Testis (tissue), 3 donors: ENCODE measurements around the gene TTC33. TPM values are rescaled to one million over a fixed set of nuclear protein-coding genes. Genes with fewer than 3 reads are reported as not detected.

Source experiments
- DNase-seq: peaks from one replicate; pipeline ENCODE4 v3.0.0-alpha.2; 2019
- H3K27ac ChIP-seq, 2 donors: fragments of 200-600 bp; sonication (generic); one replicate each; pipeline ENCODE4 v1.5.1; 2019
- H3K27me3 ChIP-seq: fragments of 200-600 bp; sonication (generic); one replicate; pipeline ENCODE4 v1.5.1; 2019
- H3K36me3 ChIP-seq: fragments of 200-600 bp; sonication (generic); one replicate; pipeline ENCODE4 v1.5.1; 2017; ENCODE audit warnings: low read depth; ENCODE audit errors: missing control alignments
- H3K4me1 ChIP-seq: fragments of 200-600 bp; sonication (generic); one replicate; pipeline ENCODE4 v1.5.1; 2019
- H3K4me3 ChIP-seq, 2 donors: fragments of 200-600 bp; sonication (generic); one replicate each; pipeline ENCODE4 v1.5.1; 2017 to 2019
- H3K9me3 ChIP-seq: fragments of 200-600 bp; sonication (generic); one replicate; pipeline ENCODE4 v1.5.1; 2017
- POLR2A ChIP-seq: fragments of 450-650 bp; IDR thresholded peaks from one replicate; pipeline ENCODE4 v1.6.1; 2017; ENCODE audit warnings: antibody characterized with exemption, mild to moderate bottlenecking, moderate library complexity
- WGBS, 2 donors: methylation state at CpG; one replicate each; pipeline ENCODE4 v1.1.5; 2018; 5-methylcytosine and 5-hydroxymethylcytosine counted together
- intact Hi-C: fragments of 100-400 bp; cut with DNase I; formaldehyde crosslinking; loops from one replicate; pipeline ENCODE4 v1.15.1; 2023; ENCODE audit warnings: low total_unique reads
- polyA plus RNA-seq: library from polyadenylated mRNA; stranded (reverse); fragments of 350-450 nt; fragmentation: Illumina TruSeq; extraction: RNeasy Lipid Tissue Mini Kit (QIAGEN cat#74804); gene quantifications from one replicate; pipeline ENCODE4 v1.2.3, GENCODE V29; 2014; ENCODE audit warnings: low read depth, low replicate concordance; ENCODE audit not compliant: insufficient read depth
- total RNA-seq, 2 donors: library from RNA; depleted of rRNA; stranded (reverse); fragments of >200 nt; gene quantifications; one replicate each; pipeline ENCODE4 v1.2.3, GENCODE V29; 2016
- TF ChIP-seq, protein P1 (sequence below), 3 experiments: fragments of 450-650 bp in 2 of 3; fragments of 200-600 bp in 1 of 3; sonication (generic) in 1 of 3; IDR thresholded peaks; one replicate each; pipeline ENCODE4 v1.5.1; 2016 to 2019; ENCODE audit warnings: antibody characterized with exemption in 3 of 3, mild to moderate bottlenecking in 2 of 3, moderate library complexity in 1 of 3

The TTC33 gene
- total and polyA plus RNA-seq, 3 donors from 2014 or later = 14.7 to 16.5 (median 15.2) TPM

DNA sequence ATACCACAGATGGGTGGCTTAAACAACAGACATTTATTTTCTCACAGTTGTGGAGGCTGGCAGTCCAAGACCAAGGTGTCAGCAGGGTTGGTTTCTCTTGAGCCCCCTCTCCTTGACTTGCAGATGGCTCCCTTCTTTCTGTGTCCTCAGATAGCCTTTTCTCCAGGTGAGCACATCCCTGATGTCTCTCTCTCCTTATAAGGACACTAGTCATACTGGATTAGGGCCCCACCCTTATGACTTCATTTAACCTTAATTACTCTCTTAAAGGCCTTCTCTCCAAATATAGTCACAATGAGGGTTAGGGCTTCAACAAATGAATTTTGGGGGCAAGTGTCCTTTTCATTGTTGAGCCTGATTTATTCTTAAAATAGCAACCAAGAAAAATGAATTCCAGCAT lies 61.3 kb downstream of the TTC33 start:
- no peaks in the 10 kb centered on the region for H3K4me1 ChIP-seq
- no peak for DNase-seq
- no peaks in the 10 kb centered on the region for H3K9me3 ChIP-seq
- no peak overlapping the region for H3K4me3 ChIP-seq
- H3K36me3 ChIP-seq = no peaks in the 10 kb centered on the region
- no peak overlapping the region for H3K27ac ChIP-seq
- H3K27me3 ChIP-seq = no peaks in the 10 kb centered on the region
- TF ChIP-seq POLR2A = no peak
- TF ChIP-seq, protein P1, sequence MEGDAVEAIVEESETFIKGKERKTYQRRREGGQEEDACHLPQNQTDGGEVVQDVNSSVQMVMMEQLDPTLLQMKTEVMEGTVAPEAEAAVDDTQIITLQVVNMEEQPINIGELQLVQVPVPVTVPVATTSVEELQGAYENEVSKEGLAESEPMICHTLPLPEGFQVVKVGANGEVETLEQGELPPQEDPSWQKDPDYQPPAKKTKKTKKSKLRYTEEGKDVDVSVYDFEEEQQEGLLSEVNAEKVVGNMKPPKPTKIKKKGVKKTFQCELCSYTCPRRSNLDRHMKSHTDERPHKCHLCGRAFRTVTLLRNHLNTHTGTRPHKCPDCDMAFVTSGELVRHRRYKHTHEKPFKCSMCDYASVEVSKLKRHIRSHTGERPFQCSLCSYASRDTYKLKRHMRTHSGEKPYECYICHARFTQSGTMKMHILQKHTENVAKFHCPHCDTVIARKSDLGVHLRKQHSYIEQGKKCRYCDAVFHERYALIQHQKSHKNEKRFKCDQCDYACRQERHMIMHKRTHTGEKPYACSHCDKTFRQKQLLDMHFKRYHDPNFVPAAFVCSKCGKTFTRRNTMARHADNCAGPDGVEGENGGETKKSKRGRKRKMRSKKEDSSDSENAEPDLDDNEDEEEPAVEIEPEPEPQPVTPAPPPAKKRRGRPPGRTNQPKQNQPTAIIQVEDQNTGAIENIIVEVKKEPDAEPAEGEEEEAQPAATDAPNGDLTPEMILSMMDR (IDR thresholded peaks at IDR 0.05) = no peak
- intact Hi-C loops = loop anchor here (10.0 kb wide), 1 partner anchor 740 kb away; no protein-coding TSS in a partner anchor

DNA sequence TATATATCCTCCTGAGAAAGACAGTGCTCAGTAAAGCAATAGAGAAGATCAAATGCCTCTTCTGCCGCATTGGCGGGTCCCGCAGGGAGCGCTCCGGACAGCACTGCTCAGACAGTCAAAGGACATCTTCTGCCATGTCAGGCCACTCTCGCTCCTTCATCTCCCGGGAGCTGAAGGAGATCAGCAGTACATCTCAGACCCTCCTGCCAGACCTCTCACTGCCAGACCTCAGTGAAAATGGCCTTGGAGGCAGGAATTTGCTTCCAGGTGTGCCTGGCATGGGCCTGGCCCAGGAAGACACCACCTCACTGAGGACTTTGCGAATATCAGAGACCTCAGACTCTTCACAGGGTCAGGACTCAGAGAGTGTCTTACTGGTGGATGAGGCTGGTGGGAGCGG lies 63.9 kb downstream of the TTC33 start:
- Histone ChIP-seq H3K27ac (no peak overlapping the region), H3K36me3 (no peaks in the 10 kb centered on the region), H3K9me3 (no peaks in the 10 kb centered on the region), H3K4me3 (no peak overlapping the region), H3K27me3 (no peaks in the 10 kb centered on the region), H3K4me1 (no peaks in the 10 kb centered on the region)
- DNase-seq = no peak
- intact Hi-C loops = loop anchor here (10.0 kb wide), 1 partner anchor 737 kb away; no protein-coding TSS in a partner anchor
- TF ChIP-seq POLR2A = no peak
- TF ChIP-seq, protein P1 (IDR thresholded peaks at IDR 0.05) = no peak
- WGBS, 2 donors = 96 to 98% methylated on average over 7 to 9 of the region's 9 CpGs

DNA sequence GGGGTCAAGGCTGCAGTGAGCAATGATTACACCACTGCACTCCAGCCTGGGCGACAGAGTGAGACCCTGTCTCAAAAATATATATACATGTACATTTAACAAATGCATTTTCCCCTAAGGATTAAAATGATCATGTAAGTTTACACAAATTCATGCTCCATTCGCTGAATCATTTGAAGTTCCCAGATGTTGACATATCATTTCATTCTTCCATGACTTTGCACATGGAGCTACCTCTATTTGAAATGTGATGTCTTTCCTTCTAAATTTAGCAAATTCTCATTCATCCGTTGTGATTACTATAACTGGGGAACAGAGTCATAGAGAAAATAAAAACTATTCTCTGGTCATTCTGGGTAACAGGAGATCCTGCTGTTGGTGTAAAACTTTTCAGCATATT lies 65.5 kb downstream of the TTC33 start:
- no peaks in the 10 kb centered on the region for H3K27me3 ChIP-seq
- no peak overlapping the region for H3K27ac ChIP-seq
- no peaks in the 10 kb centered on the region for H3K4me1 ChIP-seq
- H3K36me3 ChIP-seq = no peaks in the 10 kb centered on the region
- no peak for DNase-seq
- no peak for TF ChIP-seq POLR2A
- TF ChIP-seq, protein P1 (IDR thresholded peaks at IDR 0.05) = no peak
- intact Hi-C loops = loop anchor here (10.0 kb wide), 1 partner anchor 735 kb away; no protein-coding TSS in a partner anchor
- H3K9me3 ChIP-seq = no peaks in the 10 kb centered on the region
- 58 to 65% methylated on average over 3 of the region's 3 CpGs for whole genome bisulfite sequencing, 2 donors
- no peak overlapping the region for H3K4me3 ChIP-seq

DNA sequence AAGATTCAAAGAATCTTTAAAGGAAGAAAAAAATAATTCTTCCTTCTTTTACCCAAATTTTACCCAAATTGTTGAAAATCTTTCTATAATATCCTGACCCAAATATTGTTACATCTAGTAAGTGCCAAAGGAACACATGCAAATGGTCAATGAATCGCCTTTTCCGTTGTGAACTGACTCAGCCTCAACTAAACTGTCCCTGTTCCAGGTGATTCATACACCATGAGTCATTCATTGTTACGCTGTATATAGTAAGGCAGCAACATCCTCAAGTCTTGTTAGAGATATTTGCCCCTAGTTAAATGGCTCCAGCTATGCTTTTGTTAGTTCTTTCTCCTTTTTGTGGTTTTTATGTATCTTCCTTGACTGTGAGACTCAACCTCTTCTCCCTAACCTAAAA lies 66.3 kb downstream of the TTC33 start:
- H3K27me3 ChIP-seq = no peaks in the 10 kb centered on the region
- 51 to 66% methylated on average over 3 of the region's 3 CpGs for WGBS, 2 donors
- H3K27ac ChIP-seq = no peak overlapping the region
- no peaks in the 10 kb centered on the region for H3K9me3 ChIP-seq
- no peaks in the 10 kb centered on the region for H3K36me3 ChIP-seq
- TF ChIP-seq, protein P1 (IDR thresholded peaks at IDR 0.05) = no peak
- no peak for TF ChIP-seq POLR2A
- intact Hi-C loops = no loop called here
- no peak overlapping the region for H3K4me3 ChIP-seq
- DNase-seq = no peak
- no peaks in the 10 kb centered on the region for H3K4me1 ChIP-seq

DNA sequence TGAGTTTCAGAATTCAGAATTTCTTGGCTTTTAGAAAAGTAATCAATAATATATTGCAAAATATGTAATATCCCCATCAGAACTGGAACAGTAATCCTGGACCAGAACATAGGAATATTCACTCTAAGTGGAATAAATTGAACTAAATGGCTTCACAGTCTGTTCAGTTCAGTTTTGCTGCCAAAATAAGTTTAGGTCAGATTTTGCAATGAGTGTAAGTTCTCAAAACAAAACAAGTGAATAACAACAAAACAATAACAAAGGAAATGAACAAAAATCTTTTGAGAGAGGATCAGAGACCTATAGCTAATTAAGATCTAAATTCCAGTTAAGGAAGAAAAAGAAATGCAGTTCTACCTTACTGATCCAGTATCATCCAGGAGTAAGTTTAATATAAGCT lies 66.8 kb downstream of the TTC33 start:
- no peak overlapping the region for H3K4me3 ChIP-seq
- H3K27me3 ChIP-seq = no peaks in the 10 kb centered on the region
- H3K27ac ChIP-seq = no peak overlapping the region
- H3K9me3 ChIP-seq = no peaks in the 10 kb centered on the region
- no peak for DNase-seq
- intact Hi-C loops = no loop called here
- no peaks in the 10 kb centered on the region for H3K36me3 ChIP-seq
- no peaks in the 10 kb centered on the region for H3K4me1 ChIP-seq
- TF ChIP-seq, protein P1 (IDR thresholded peaks at IDR 0.05) = no peak
- no peak for TF ChIP-seq POLR2A
